GM12878 (cell line): Measurements from ENCODE around the gene CHMP4B.

Experiments
- CHD2 ChIP-seq: IDR thresholded peaks from 2 replicates; pipeline ENCODE4 v1.6.1; 2011; ENCODE audit warnings: low read depth, low read length, improper control_type of control experiment, borderline replicate concordance
- EED ChIP-seq: sonication (generic); IDR thresholded peaks from 2 replicates; pipeline ENCODE4 v1.6.1; 2016; ENCODE audit warnings: antibody characterized with exemption, low read depth
- EP300 ChIP-seq, 2 experiments: fragments of 150-350 bp in 1 of 2; IDR thresholded peaks; 2 replicates each; pipeline ENCODE4 v1.6.1; 2011 to 2012; ENCODE audit warnings: low read depth in 2 of 2, low read length in 2 of 2, borderline replicate concordance in 1 of 2, improper control_type of control experiment in 1 of 2, inconsistent platforms in 1 of 2; ENCODE audit not compliant: control insufficient read depth in 1 of 2
- EZH2 ChIP-seq: IDR thresholded peaks from 2 replicates; pipeline ENCODE4 v1.6.1; 2012; ENCODE audit warnings: low read depth, mild to moderate bottlenecking, control low read depth, inconsistent platforms, low read length, borderline replicate concordance; ENCODE audit not compliant: control insufficient read depth
- JUND ChIP-seq: IDR thresholded peaks from 2 replicates; pipeline ENCODE4 v1.6.1; 2012; ENCODE audit warnings: low read depth, mild to moderate bottlenecking, low read length, improper control_type of control experiment, moderate library complexity
- NFYA ChIP-seq: IDR thresholded peaks from 2 replicates; pipeline ENCODE4 v1.6.1; 2011; ENCODE audit warnings: low read depth, mild to moderate bottlenecking, low read length, improper control_type of control experiment, borderline replicate concordance
- NRF1 ChIP-seq: conservative IDR thresholded peaks from 2 replicates; pipeline ENCODE4 v1.6.1; 2011; ENCODE audit warnings: mild to moderate bottlenecking, low read depth, low read length, improper control_type of control experiment
- RAD21 ChIP-seq: IDR thresholded peaks from 2 replicates; pipeline ENCODE4 v1.6.1; 2011; ENCODE audit warnings: mild to moderate bottlenecking, low read depth, low read length, moderate library complexity; ENCODE audit not compliant: insufficient read depth
- YBX1 ChIP-seq: fragments of 450-650 bp; IDR thresholded peaks from 2 replicates; pipeline ENCODE4 v1.6.1; 2016; ENCODE audit warnings: antibody characterized with exemption
- TF ChIP-seq, protein P1 (sequence below): IDR thresholded peaks from 2 replicates; pipeline ENCODE4 v1.6.1; 2012; ENCODE audit warnings: low read depth, low read length, improper control_type of control experiment
- TF ChIP-seq, protein P2 (sequence below): fragments of 450-650 bp; IDR thresholded peaks from 2 replicates; pipeline ENCODE4 v1.6.1; 2016; ENCODE audit warnings: mild to moderate bottlenecking
- TF ChIP-seq, protein P3 (sequence below), 3 experiments: IDR thresholded peaks in 2 of 3; conservative IDR thresholded peaks in 1 of 3; 2 replicates each; pipeline ENCODE4 v1.5.1; 2011; ENCODE audit warnings: low read depth in 3 of 3, low read length in 3 of 3, mild to moderate bottlenecking in 3 of 3, control low read depth in 2 of 3, moderate library complexity in 2 of 3, inconsistent platforms in 1 of 3, mixed read lengths in 1 of 3; ENCODE audit not compliant: control insufficient read depth in 2 of 3, insufficient read depth in 1 of 3; ENCODE audit errors: extremely low read depth in 1 of 3
- TF ChIP-seq, protein P4 (sequence below): IDR thresholded peaks from 2 replicates; pipeline ENCODE4 v1.6.1; 2011; ENCODE audit warnings: low read depth, low read length, improper control_type of control experiment, borderline replicate concordance

DNA sequence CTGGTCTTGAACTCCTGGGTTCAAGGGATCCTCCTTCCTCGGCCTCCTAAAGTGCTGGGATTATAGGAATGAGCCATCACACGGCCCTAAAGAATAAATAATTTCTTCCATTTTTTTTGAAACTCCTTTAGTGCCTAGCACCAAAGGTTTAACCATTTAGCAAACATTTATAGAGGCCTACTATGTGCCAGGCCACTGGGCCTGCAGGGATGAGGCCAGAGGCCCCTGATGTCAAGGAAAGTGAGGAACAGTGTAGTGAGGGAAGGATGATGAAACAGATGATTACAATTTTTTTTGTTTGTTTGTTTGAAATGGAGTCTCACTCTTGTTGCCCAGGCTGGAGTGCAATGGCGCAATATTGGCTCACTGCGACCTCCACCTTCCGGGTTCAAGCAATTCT is 45.6 kb upstream of the CHMP4B start:
- no peak for TF ChIP-seq CHD2
- no peak for TF ChIP-seq YBX1
- no peak for TF ChIP-seq EED
- TF ChIP-seq, protein P1, sequence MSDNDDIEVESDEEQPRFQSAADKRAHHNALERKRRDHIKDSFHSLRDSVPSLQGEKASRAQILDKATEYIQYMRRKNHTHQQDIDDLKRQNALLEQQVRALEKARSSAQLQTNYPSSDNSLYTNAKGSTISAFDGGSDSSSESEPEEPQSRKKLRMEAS, result no peak
- no peak for TF ChIP-seq EZH2
- TF ChIP-seq, protein P2, sequence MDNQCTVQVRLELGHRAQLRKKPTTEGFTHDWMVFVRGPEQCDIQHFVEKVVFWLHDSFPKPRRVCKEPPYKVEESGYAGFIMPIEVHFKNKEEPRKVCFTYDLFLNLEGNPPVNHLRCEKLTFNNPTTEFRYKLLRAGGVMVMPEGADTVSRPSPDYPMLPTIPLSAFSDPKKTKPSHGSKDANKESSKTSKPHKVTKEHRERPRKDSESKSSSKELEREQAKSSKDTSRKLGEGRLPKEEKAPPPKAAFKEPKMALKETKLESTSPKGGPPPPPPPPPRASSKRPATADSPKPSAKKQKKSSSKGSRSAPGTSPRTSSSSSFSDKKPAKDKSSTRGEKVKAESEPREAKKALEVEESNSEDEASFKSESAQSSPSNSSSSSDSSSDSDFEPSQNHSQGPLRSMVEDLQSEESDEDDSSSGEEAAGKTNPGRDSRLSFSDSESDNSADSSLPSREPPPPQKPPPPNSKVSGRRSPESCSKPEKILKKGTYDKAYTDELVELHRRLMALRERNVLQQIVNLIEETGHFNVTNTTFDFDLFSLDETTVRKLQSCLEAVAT, result no peak
- no peak for TF ChIP-seq JUND
- no peak for TF ChIP-seq RAD21
- TF ChIP-seq, protein P3, sequence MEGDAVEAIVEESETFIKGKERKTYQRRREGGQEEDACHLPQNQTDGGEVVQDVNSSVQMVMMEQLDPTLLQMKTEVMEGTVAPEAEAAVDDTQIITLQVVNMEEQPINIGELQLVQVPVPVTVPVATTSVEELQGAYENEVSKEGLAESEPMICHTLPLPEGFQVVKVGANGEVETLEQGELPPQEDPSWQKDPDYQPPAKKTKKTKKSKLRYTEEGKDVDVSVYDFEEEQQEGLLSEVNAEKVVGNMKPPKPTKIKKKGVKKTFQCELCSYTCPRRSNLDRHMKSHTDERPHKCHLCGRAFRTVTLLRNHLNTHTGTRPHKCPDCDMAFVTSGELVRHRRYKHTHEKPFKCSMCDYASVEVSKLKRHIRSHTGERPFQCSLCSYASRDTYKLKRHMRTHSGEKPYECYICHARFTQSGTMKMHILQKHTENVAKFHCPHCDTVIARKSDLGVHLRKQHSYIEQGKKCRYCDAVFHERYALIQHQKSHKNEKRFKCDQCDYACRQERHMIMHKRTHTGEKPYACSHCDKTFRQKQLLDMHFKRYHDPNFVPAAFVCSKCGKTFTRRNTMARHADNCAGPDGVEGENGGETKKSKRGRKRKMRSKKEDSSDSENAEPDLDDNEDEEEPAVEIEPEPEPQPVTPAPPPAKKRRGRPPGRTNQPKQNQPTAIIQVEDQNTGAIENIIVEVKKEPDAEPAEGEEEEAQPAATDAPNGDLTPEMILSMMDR (IDR thresholded peaks at IDR 0.05 in 2 of 3, conservative IDR thresholded peaks at IDR 0.05 in 1 of 3; ENCODE audit: control insufficient read depth in 2 of 3, extremely low read depth in 1 of 3, insufficient read depth in 1 of 3, low read depth in 3 of 3, low read length in 3 of 3), result no peak
- TF ChIP-seq, protein P4, sequence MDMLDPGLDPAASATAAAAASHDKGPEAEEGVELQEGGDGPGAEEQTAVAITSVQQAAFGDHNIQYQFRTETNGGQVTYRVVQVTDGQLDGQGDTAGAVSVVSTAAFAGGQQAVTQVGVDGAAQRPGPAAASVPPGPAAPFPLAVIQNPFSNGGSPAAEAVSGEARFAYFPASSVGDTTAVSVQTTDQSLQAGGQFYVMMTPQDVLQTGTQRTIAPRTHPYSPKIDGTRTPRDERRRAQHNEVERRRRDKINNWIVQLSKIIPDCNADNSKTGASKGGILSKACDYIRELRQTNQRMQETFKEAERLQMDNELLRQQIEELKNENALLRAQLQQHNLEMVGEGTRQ, result no peak
- no peak for TF ChIP-seq NRF1
- no peak for TF ChIP-seq NFYA
- no peak for TF ChIP-seq EP300 (IDR thresholded peaks at IDR 0.05; ENCODE audit: borderline replicate concordance in 1 of 2, control insufficient read depth in 1 of 2, low read depth in 2 of 2, low read length in 2 of 2)
